Lower leg skin (tissue), 4 donors: ENCODE data around the gene RNF19B. TPM values are rescaled to one million over a fixed set of nuclear protein-coding genes. Genes with fewer than 3 reads are reported as not detected.

Source experiments
- DNase-seq, 2 donors: peaks; one replicate each; pipeline ENCODE4 v3.0.0-alpha.2; 2019; ENCODE audit warnings: low spot score in 2 of 2
- H3K4me3 ChIP-seq: fragments of 200-600 bp; sonication (generic); 2 replicates; pipeline ENCODE4 v1.5.1; 2017; ENCODE audit warnings: mild to moderate bottlenecking, low read depth; ENCODE audit not compliant: poor library complexity, severe bottlenecking
- POLR2A ChIP-seq, 2 donors: fragments of 450-650 bp; IDR thresholded peaks; one replicate each; pipeline ENCODE4 v1.6.1; 2016 to 2017; ENCODE audit warnings: antibody characterized with exemption in 2 of 2, mild to moderate bottlenecking in 1 of 2, moderate library complexity in 1 of 2
- WGBS, 2 donors: methylation state at CpG; one replicate each; pipeline ENCODE4 v1.1.5; 2018; 5-methylcytosine and 5-hydroxymethylcytosine counted together
- intact Hi-C: fragments of 100-400 bp; cut with DNase I; formaldehyde crosslinking; loops from one replicate; pipeline ENCODE4 v1.15.0; 2023; ENCODE audit warnings: low total_unique reads
- total RNA-seq, 4 donors: library from RNA; depleted of rRNA; stranded (reverse); fragments of >200 nt; gene quantifications; one replicate each; pipeline ENCODE4 v1.1.0, GENCODE V29; 2016
- TF ChIP-seq, protein P1 (sequence below), 3 donors: fragments of 450-650 bp; IDR thresholded peaks; one replicate each; pipeline ENCODE4 v1.5.1; 2016; ENCODE audit warnings: antibody characterized with exemption in 3 of 3, mild to moderate bottlenecking in 3 of 3, moderate library complexity in 2 of 3

Gene RNF19B
- total RNA-seq, 4 donors from 2014 or later, result 29.5 to 42.6 (median 37.5) TPM

DNA sequence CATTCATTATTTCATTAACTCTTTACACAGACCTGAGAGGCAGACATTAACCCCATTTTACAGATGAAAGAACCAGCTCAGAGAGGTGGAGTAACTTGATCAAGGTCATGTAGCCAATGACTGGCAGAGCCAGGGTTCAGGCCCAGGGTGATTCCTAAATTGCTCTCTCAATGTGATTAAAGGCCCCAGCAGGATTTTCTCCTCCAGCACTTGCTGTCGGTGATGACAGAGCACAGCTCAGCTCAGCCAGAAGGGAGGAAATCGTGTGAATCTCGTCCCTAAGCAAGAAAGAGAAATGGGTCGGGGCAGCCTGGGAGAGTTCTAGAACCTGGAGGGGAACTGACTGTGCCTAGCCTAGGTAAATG, 19.5 kb upstream of the RNF19B start:
- intact Hi-C loops, result no loop called here
- no peak for DNase-seq
- WGBS, 2 donors, result 45 to 58% methylated on average over 4 of the region's 4 CpGs
- no peak for TF ChIP-seq POLR2A (IDR thresholded peaks at IDR 0.05)
- TF ChIP-seq, protein P1, sequence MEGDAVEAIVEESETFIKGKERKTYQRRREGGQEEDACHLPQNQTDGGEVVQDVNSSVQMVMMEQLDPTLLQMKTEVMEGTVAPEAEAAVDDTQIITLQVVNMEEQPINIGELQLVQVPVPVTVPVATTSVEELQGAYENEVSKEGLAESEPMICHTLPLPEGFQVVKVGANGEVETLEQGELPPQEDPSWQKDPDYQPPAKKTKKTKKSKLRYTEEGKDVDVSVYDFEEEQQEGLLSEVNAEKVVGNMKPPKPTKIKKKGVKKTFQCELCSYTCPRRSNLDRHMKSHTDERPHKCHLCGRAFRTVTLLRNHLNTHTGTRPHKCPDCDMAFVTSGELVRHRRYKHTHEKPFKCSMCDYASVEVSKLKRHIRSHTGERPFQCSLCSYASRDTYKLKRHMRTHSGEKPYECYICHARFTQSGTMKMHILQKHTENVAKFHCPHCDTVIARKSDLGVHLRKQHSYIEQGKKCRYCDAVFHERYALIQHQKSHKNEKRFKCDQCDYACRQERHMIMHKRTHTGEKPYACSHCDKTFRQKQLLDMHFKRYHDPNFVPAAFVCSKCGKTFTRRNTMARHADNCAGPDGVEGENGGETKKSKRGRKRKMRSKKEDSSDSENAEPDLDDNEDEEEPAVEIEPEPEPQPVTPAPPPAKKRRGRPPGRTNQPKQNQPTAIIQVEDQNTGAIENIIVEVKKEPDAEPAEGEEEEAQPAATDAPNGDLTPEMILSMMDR (IDR thresholded peaks at IDR 0.05), result no peak
- no peak overlapping the region for H3K4me3 ChIP-seq

GRCh38 chr1:32983020-32983419, 18.4 kb upstream of the RNF19B start:
- intact Hi-C loops, result no loop called here
- TF ChIP-seq, protein P1 (IDR thresholded peaks at IDR 0.05), result no peak
- no peak for TF ChIP-seq POLR2A (IDR thresholded peaks at IDR 0.05)
- no peak for DNase-seq
- H3K4me3 ChIP-seq, result no peak overlapping the region
- 75 to 89% methylated on average over 3 of the region's 3 CpGs for WGBS, 2 donors

GRCh38 chr1:32981003-32981901, 16.6 kb upstream of the RNF19B start:
- intact Hi-C loops, result no loop called here
- peak in 1 of 2 donors; percentile 54 for DNase-seq
- no peak overlapping the region for H3K4me3 ChIP-seq
- WGBS, 2 donors, result 26% methylated on average over 8 of the region's 8 CpGs
- TF ChIP-seq POLR2A (IDR thresholded peaks at IDR 0.05), result no peak
- TF ChIP-seq, protein P1 (IDR thresholded peaks at IDR 0.05), result no peak

- H3K4me3 ChIP-seq, result no peak overlapping the region
- WGBS, 2 donors, result 73 to 96% methylated on average over 6 to 10 of the region's 10 CpGs
- no peak for TF ChIP-seq POLR2A (IDR thresholded peaks at IDR 0.05)
- TF ChIP-seq, protein P1 (IDR thresholded peaks at IDR 0.05), result no peak
- no peak for DNase-seq
- intact Hi-C loops, result no loop called here
Observed at GRCh38 chr1:32980080-32980479, 15.5 kb upstream of the RNF19B start.

DNA sequence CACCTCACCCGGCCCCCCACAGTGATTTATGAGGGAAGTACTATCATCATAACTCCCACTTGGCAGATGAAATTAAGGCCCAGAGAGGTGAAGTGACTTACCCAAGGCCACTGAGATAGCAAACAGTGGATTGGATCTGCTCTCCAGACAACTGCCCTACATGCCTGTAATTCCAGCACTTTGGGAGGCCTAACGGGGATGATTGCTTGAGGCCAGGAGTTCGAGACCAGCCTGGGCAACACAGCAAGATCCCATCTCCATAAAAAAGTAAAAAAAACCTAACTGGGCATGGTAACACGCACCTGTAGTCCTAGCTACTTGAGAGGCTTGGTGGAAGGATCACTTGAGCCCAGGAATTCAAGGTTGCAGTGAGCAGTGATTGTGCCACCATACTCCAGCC, 14.2 kb upstream of the RNF19B start:
- H3K4me3 ChIP-seq, result no peak overlapping the region
- intact Hi-C loops, result no loop called here
- WGBS, 2 donors, result 88 to 96% methylated on average over 4 of the region's 4 CpGs
- no peak for TF ChIP-seq POLR2A (IDR thresholded peaks at IDR 0.05)
- TF ChIP-seq, protein P1 (IDR thresholded peaks at IDR 0.05), result no peak
- no peak for DNase-seq
